ENCODE results near the gene SMOC1.

SMOC1 gene

GRCh38 chr14:70029296-70030132 is 150.3 kb downstream of the SMOC1 start:
- Histone ChIP-seq H3K27ac (no peak overlapping the region), H3K4me3 (no peak overlapping the region)
- TF ChIP-seq, protein P1, sequence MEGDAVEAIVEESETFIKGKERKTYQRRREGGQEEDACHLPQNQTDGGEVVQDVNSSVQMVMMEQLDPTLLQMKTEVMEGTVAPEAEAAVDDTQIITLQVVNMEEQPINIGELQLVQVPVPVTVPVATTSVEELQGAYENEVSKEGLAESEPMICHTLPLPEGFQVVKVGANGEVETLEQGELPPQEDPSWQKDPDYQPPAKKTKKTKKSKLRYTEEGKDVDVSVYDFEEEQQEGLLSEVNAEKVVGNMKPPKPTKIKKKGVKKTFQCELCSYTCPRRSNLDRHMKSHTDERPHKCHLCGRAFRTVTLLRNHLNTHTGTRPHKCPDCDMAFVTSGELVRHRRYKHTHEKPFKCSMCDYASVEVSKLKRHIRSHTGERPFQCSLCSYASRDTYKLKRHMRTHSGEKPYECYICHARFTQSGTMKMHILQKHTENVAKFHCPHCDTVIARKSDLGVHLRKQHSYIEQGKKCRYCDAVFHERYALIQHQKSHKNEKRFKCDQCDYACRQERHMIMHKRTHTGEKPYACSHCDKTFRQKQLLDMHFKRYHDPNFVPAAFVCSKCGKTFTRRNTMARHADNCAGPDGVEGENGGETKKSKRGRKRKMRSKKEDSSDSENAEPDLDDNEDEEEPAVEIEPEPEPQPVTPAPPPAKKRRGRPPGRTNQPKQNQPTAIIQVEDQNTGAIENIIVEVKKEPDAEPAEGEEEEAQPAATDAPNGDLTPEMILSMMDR (IDR thresholded peaks at IDR 0.05), result no peak
- no peak for DNase-seq (ENCODE audit: low spot score)

DNA sequence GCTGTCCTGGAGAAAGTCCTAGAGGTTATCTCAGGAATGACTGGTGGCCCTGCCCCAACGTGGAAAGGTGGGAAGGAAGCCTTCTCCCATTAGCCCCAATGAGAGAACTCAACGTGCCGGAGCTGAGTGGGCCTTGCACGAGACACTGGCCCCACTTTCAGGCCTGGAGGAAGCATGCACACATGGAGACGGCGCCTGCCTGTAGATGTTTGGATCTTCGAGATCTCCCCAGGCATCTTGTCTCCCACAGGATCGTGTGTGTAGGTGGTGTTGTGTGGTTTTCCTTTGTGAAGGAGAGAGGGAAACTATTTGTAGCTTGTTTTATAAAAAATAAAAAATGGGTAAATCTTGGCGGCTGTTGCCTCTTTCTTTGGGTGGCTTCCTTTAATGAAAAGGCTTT is 152.8 kb downstream of the SMOC1 start:
- DNase-seq (ENCODE audit: low spot score), result no peak
- TF ChIP-seq, protein P1 (IDR thresholded peaks at IDR 0.05), result no peak
- no peak overlapping the region for H3K27ac ChIP-seq
- H3K4me3 ChIP-seq, result no peak overlapping the region

DNA sequence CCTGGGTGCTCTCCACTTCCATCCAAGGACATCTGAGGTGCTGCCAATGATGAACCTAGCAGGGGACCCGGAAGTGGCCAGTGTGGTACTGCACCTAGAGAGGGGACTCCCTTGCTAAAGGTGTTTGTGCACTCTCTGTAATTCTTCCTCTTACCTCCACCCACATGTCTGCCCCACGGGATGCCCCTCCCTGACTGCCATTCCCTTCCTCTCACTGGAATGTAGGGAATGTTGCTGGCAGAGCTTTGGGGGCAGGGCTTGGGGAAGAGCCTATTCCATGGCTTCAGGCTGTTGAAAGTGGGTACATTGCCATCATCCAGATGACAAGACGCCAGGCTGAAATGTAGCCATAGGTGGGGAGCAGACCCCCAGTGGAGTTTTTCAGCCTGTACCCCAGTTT is 153.2 kb downstream of the SMOC1 start:
- Histone ChIP-seq H3K4me3 (no peak overlapping the region), H3K27ac (no peak overlapping the region)
- TF ChIP-seq, protein P1 (IDR thresholded peaks at IDR 0.05), result no peak
- no peak for DNase-seq (ENCODE audit: low spot score)

- no peak for DNase-seq (ENCODE audit: low spot score)
- H3K4me3 ChIP-seq, result no peak overlapping the region
- H3K27ac ChIP-seq, result no peak overlapping the region
- TF ChIP-seq, protein P1 (IDR thresholded peaks at IDR 0.05), result no peak
Measured at GRCh38 chr14:70033116-70033515, 153.9 kb downstream of the SMOC1 start.

DNA sequence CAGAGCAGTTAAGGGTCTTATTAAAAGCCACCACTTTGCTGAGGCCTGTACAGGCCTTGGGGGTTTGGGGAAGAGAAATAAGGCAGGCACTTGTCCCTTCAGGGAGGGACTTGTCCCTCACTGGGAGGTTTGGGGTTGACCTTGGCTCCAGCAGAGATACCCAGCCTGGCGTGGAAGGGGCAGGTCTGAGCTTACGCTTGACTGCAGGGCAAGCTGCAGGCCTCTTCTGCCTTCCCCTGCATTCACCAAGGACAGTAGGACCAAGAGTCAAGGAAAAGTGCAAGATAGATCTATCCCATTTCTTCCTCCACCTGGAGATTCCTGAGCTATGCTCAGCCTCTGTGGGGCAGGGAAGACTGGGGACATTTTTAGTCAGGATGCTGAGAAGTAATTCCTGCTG is 154.3 kb downstream of the SMOC1 start:
- no peak overlapping the region for H3K4me3 ChIP-seq
- TF ChIP-seq, protein P1 (IDR thresholded peaks at IDR 0.05), result no peak
- no peak overlapping the region for H3K27ac ChIP-seq
- no peak for DNase-seq (ENCODE audit: low spot score)

DNA sequence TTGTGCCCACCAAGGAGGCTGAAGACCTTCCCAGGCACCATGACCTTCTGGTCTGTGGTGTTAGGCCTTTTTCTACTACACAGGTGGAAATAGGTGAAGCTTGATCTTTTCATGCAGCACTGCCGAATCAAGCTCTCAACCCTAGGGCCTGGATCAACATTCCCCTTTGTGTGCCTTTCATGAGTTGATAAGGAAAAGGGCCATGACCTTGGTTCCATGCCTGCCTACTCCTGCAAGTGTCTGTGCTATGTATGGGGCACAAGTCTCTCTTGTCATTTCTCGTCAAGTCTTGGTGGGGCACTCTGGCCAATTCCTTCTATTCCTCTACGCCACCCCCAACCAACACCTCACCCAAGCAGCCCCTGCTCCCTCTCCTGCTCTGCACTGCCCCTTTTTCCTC is 155.0 kb downstream of the SMOC1 start:
- Histone ChIP-seq H3K27ac (no peak overlapping the region), H3K4me3 (no peak overlapping the region)
- DNase-seq (ENCODE audit: low spot score), result no peak
- TF ChIP-seq, protein P1 (IDR thresholded peaks at IDR 0.05), result no peak

GRCh38 chr14:70036665-70037064 is 157.4 kb downstream of the SMOC1 start:
- H3K27ac ChIP-seq, result no peak overlapping the region
- TF ChIP-seq, protein P1 (IDR thresholded peaks at IDR 0.05), result no peak
- no peak for DNase-seq (ENCODE audit: low spot score)

More at GRCh38 chr14:70036665-70037064, 157.4 kb downstream of the SMOC1 start:
- H3K4me3 ChIP-seq, result no peak overlapping the region

Data from coronary artery (tissue), 2 donors.